ENCODE data around the gene FHOD3. TPM values are rescaled to one million over a fixed set of nuclear protein-coding genes. Genes with fewer than 3 reads are reported as not detected.
"Not testable (repeated sequence)": the region's sequence is repeated elsewhere in the genome, so short reads cannot be mapped to it uniquely, and the experiment has no call there.

FHOD3 gene
- total and polyA plus RNA-seq, 9 donors, result 27.1 to 36.8 (median 33.7) TPM

DNA sequence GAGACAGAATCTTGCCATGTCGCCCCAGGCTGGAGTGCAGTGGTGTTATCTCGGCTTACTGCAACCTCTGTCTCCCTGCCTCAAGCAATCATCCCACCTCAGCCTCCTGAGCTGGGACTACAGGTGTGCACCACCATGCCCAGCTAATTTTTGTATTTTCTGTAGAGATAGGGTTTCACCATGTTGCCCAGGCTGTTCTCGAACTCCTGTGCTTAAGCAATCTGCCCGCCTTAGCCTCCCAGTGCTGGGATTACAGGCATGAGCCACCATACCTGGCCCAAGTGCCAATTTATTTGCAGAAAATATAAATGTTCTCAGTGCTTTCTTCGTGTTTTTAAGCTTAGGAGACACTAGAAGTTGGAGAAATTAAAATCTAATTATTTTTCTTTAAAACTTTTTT is 166.0 kb downstream of the FHOD3 start:
- WGBS (ENCODE audit: insufficient coverage), result 93% methylated on average over 2 of the region's 5 CpGs
- not testable (repeated sequence) for H3K9me3 ChIP-seq (replicated peaks; ENCODE audit: control insufficient read depth, low read depth, low read length); H3K36me3 ChIP-seq (ENCODE audit: control insufficient read depth, insufficient read depth, low read length); H3K27me3 ChIP-seq (ENCODE audit: control insufficient read depth, insufficient read depth, low read length); H3K27ac ChIP-seq (ENCODE audit: low read length); DNase-seq; H3K4me3 ChIP-seq (ENCODE audit: low read length)
- peaks cover 22% of the 10 kb centered on the region for H3K4me1 ChIP-seq (ENCODE audit: control insufficient read depth, insufficient read depth, low read length)

DNA sequence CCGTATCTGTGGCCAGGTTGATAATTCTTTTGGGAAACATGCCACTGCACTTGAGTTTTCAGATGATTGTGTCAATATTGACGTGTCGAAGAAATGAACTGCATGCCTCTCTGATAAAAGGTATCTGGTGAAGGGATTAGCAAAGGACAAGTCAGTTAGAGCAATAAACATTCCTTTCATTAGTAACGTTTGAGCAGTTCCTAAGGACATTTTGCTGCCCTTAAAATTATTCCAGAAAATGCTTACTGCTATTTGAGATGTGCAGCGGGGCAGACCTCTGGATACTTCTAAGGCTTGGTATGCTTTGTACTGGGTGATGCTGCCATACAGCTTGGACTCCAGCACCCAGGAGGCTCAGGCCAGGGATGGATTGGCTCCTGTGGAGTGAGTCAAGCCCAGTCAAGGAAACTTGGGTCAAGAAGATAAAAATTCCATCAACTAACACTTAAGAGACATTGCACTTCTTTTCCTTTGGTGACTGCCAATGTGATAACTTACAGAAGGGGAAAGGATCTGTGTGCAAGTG is 166.7 kb downstream of the FHOD3 start:
- Histone ChIP-seq H3K27ac (ENCODE audit: low read length) (no peak overlapping the region), H3K27me3 (ENCODE audit: control insufficient read depth, insufficient read depth, low read length) (no peaks in the 10 kb centered on the region), H3K36me3 (ENCODE audit: control insufficient read depth, insufficient read depth, low read length) (no peaks in the 10 kb centered on the region), H3K9me3 (replicated peaks; ENCODE audit: control insufficient read depth, low read depth, low read length) (no peaks in the 10 kb centered on the region), H3K4me1 (ENCODE audit: control insufficient read depth, insufficient read depth, low read length) (peaks cover 27% of the 10 kb centered on the region), H3K4me3 (ENCODE audit: low read length) (no peak overlapping the region)
- peak; percentile 47 for DNase-seq
- 58% methylated on average over 4 of the region's 5 CpGs for WGBS (ENCODE audit: insufficient coverage)

DNA sequence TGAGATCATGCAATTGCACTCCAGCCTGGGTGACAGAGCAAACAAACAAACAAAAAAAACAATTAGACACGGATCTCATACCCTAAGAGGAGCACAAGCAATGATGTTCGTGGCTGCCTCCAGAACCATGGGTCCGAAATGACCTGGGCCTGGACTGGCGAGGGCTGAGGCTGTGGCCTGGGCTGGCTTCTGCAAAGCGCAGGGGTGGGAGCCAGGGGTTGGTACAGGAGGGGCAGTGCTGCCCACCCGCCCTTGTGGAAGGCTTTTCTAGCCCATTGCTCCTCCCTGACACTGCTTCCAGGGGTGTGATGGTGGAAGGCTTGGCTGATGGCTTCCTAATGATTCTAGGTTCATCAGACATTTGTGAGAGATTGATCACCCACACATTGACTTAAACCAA is 167.8 kb downstream of the FHOD3 start:
- Histone ChIP-seq H3K36me3 (ENCODE audit: control insufficient read depth, insufficient read depth, low read length) (no peaks in the 10 kb centered on the region), H3K4me1 (ENCODE audit: control insufficient read depth, insufficient read depth, low read length) (peaks cover 33% of the 10 kb centered on the region), H3K27ac (ENCODE audit: low read length) (no peak overlapping the region), H3K27me3 (ENCODE audit: control insufficient read depth, insufficient read depth, low read length) (no peaks in the 10 kb centered on the region), H3K9me3 (replicated peaks; ENCODE audit: control insufficient read depth, low read depth, low read length) (no peaks in the 10 kb centered on the region), H3K4me3 (ENCODE audit: low read length) (no peak overlapping the region)
- WGBS (ENCODE audit: insufficient coverage), result 95% methylated on average over 3 of the region's 6 CpGs
- no peak for DNase-seq

DNA sequence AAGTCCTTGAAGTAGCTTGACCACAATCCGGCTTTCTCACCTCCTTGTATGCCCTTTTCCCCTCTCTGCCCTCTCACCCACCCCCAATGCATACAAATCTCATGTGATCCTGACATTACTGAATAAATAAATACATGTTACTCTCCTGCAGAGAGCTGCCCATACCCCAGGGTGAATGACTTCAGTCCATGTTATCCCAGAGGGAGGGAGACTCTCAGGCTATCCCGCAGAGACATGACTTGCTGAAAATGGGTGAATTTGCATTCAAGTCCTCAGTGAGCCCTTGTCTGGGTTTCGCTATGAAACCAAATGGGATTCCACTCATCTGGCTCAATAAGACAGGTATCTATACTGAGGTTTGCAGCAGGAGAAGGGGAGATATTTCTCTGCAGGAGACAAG is 168.5 kb downstream of the FHOD3 start:
- DNase-seq, result no peak
- no peak overlapping the region for H3K4me3 ChIP-seq (ENCODE audit: low read length)
- peaks cover 40% of the 10 kb centered on the region for H3K4me1 ChIP-seq (ENCODE audit: control insufficient read depth, insufficient read depth, low read length)
- no peaks in the 10 kb centered on the region for H3K9me3 ChIP-seq (replicated peaks; ENCODE audit: control insufficient read depth, low read depth, low read length)
- no peaks in the 10 kb centered on the region for H3K36me3 ChIP-seq (ENCODE audit: control insufficient read depth, insufficient read depth, low read length)
- 52% methylated on average over 3 of the region's 3 CpGs for whole genome bisulfite sequencing (ENCODE audit: insufficient coverage)
- no peak overlapping the region for H3K27ac ChIP-seq (ENCODE audit: low read length)
- H3K27me3 ChIP-seq (ENCODE audit: control insufficient read depth, insufficient read depth, low read length), result no peaks in the 10 kb centered on the region

DNA sequence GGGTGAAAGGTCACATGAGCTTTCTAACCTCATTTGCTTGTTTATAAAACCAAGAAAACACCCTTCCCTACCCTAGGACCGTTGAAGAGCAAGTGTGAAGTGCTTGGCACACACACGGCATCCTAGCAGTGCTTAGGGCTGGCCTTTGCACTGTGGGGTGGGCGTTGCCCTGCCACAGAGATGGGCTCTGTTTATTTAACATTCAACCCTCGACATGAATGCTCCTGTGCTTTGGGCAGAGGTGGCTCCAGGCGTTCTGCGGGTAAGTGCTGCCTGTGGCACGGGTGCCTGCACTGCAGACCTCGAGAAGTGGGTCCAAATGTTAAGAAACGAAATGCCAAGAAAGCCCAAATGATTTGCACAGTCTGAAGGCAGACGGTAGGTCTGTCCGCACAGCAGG is 170.1 kb downstream of the FHOD3 start:
- 77% methylated on average over 7 of the region's 11 CpGs for WGBS (ENCODE audit: insufficient coverage)
- Histone ChIP-seq H3K4me3 (ENCODE audit: low read length) (no peak overlapping the region), H3K4me1 (ENCODE audit: control insufficient read depth, insufficient read depth, low read length) (peaks cover 45% of the 10 kb centered on the region)

DNA sequence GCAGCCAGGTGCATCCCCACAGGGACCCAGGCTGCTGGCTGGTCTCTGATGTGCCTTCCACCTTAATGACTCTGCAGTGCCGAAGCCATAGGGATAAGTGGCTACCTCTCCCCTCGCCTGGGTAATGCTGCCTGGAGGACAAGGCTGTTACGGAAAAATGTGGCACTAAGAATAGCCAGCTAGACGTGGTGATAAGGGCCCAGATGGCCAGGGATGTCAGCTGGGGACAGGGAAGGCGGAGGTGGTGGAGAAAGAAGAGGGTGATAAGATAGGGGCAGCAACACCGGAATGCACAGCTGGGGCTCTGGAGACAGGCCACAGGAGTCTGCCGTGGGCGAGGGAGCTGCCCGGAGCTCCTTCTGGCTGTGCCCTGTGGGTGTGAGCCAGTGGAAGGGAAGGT is 170.6 kb downstream of the FHOD3 start:
- Histone ChIP-seq H3K27me3 (ENCODE audit: control insufficient read depth, insufficient read depth, low read length) (no peaks in the 10 kb centered on the region), H3K27ac (ENCODE audit: low read length) (peak overlapping the region; percentile 75), H3K36me3 (ENCODE audit: control insufficient read depth, insufficient read depth, low read length) (no peaks in the 10 kb centered on the region), H3K4me3 (ENCODE audit: low read length) (no peak overlapping the region), H3K9me3 (replicated peaks; ENCODE audit: control insufficient read depth, low read depth, low read length) (no peaks in the 10 kb centered on the region), H3K4me1 (ENCODE audit: control insufficient read depth, insufficient read depth, low read length) (peaks cover 45% of the 10 kb centered on the region)
- 56% methylated on average over 9 of the region's 9 CpGs for WGBS (ENCODE audit: insufficient coverage)
- DNase-seq, result peak; percentile 66

More for the DNA sequence above, 170.1 kb downstream of the FHOD3 start:
- DNase-seq, result no peak
- H3K27me3 ChIP-seq (ENCODE audit: control insufficient read depth, insufficient read depth, low read length), result no peaks in the 10 kb centered on the region
- H3K27ac ChIP-seq (ENCODE audit: low read length), result peak overlapping the region; percentile 20
- no peaks in the 10 kb centered on the region for H3K36me3 ChIP-seq (ENCODE audit: control insufficient read depth, insufficient read depth, low read length)
- H3K9me3 ChIP-seq (replicated peaks; ENCODE audit: control insufficient read depth, low read depth, low read length), result no peaks in the 10 kb centered on the region

DNA sequence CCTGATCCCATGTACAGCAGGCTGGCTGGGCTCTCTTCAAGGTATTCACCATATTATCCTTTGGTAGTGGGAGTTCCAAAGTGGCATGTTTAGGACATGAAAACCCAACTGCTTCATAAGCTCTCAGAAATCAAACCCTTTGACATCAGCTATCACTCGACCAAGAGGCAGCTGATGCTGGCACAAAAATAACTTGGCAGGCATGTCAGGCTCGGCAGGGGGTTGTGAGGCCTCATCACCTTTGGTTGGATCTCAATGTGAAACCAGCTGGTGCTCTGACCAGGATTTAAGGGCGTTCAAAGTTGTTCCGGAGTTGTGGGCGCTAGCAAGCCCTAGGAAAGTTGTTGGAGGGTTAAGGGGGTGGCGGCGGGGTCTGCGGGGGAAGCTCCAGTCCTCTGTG is 171.9 kb downstream of the FHOD3 start:
- peak overlapping the region; percentile 75 for H3K27ac ChIP-seq (ENCODE audit: low read length)
- 68% methylated on average over 2 of the region's 8 CpGs for WGBS (ENCODE audit: insufficient coverage)
- no peaks in the 10 kb centered on the region for H3K27me3 ChIP-seq (ENCODE audit: control insufficient read depth, insufficient read depth, low read length)
- peak; percentile 67 for DNase-seq
- H3K9me3 ChIP-seq (replicated peaks; ENCODE audit: control insufficient read depth, low read depth, low read length), result no peaks in the 10 kb centered on the region
- H3K4me3 ChIP-seq (ENCODE audit: low read length), result no peak overlapping the region
- H3K4me1 ChIP-seq (ENCODE audit: control insufficient read depth, insufficient read depth, low read length), result peaks cover 45% of the 10 kb centered on the region
- H3K36me3 ChIP-seq (ENCODE audit: control insufficient read depth, insufficient read depth, low read length), result no peaks in the 10 kb centered on the region

DNA sequence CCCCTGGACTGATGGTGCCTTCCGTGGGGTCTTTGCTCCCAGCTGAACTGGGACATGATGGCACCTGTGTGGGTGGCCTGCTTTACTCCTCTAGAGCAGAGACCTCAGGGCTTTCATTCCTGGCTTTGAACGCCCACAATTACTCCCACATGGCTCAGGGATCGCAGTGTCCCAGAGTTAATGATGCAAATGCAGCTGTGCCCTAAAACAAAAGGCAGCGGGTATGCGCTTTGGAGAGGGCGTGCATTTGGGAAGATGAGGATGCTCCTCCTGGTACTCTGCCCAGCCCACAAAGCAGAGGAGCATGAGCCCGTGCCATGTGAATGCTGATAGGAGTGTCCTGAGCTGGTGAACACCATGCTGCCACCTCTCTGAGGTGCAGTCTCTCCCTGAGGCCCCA is 173.4 kb downstream of the FHOD3 start:
- no peak for DNase-seq
- Histone ChIP-seq H3K36me3 (ENCODE audit: control insufficient read depth, insufficient read depth, low read length) (no peaks in the 10 kb centered on the region), H3K27ac (ENCODE audit: low read length) (no peak overlapping the region), H3K9me3 (replicated peaks; ENCODE audit: control insufficient read depth, low read depth, low read length) (no peaks in the 10 kb centered on the region), H3K27me3 (ENCODE audit: control insufficient read depth, insufficient read depth, low read length) (no peaks in the 10 kb centered on the region), H3K4me1 (ENCODE audit: control insufficient read depth, insufficient read depth, low read length) (peaks cover 43% of the 10 kb centered on the region), H3K4me3 (ENCODE audit: low read length) (no peak overlapping the region)
- 74% methylated on average over 5 of the region's 7 CpGs for WGBS (ENCODE audit: insufficient coverage)

DNA sequence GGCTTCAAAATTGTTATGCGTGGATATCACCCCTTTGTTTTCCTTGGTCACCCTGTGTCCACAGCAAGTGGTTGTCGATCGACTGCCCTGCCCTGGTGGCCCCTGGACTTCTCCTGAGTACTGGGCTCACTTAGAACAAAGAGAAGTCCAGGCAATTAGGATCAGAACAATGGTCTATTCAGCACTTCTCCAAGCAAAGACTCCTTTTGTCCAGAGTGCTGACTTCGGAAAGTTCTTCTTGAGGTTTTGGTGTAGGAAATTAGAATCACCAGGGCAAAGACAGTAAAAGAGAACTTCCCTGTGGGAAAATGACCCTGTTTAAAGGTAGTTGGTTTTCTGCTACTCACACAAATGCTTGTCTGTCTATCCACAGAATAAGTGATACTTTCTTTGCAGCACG is 173.9 kb downstream of the FHOD3 start:
- H3K9me3 ChIP-seq (replicated peaks; ENCODE audit: control insufficient read depth, low read depth, low read length), result no peaks in the 10 kb centered on the region
- peaks cover 40% of the 10 kb centered on the region for H3K4me1 ChIP-seq (ENCODE audit: control insufficient read depth, insufficient read depth, low read length)
- no peak for DNase-seq
- WGBS (ENCODE audit: insufficient coverage), result 55% methylated on average over 4 of the region's 5 CpGs
- no peak overlapping the region for H3K4me3 ChIP-seq (ENCODE audit: low read length)
- H3K27ac ChIP-seq (ENCODE audit: low read length), result no peak overlapping the region
- H3K36me3 ChIP-seq (ENCODE audit: control insufficient read depth, insufficient read depth, low read length), result no peaks in the 10 kb centered on the region
- no peaks in the 10 kb centered on the region for H3K27me3 ChIP-seq (ENCODE audit: control insufficient read depth, insufficient read depth, low read length)

DNA sequence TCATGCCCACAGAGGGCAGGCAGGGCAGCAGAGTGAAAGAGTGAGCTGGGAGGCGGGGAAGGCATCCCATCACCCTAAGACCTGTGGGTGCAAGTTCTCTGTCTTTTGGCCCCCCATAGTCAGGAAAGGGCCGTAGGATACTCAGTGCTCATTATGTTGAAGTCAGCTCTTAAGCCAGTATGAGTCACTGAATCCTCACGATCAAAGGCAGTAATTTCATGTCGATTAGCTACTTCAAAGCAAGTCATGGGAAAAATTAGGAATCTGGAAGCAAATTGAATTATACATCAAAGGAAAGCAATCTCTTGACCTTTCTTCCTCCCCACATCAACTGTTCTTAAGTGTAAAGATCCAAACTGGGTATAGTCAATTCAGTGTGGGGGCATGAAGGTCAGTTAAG is 178.9 kb downstream of the FHOD3 start:
- Histone ChIP-seq H3K27ac (ENCODE audit: low read length) (no peak overlapping the region), H3K9me3 (replicated peaks; ENCODE audit: control insufficient read depth, low read depth, low read length) (no peaks in the 10 kb centered on the region), H3K4me3 (ENCODE audit: low read length) (no peak overlapping the region), H3K4me1 (ENCODE audit: control insufficient read depth, insufficient read depth, low read length) (peaks cover under 1% of the 10 kb centered on the region), H3K27me3 (ENCODE audit: control insufficient read depth, insufficient read depth, low read length) (no peaks in the 10 kb centered on the region), H3K36me3 (ENCODE audit: control insufficient read depth, insufficient read depth, low read length) (no peaks in the 10 kb centered on the region)
- 60% methylated on average over 2 of the region's 4 CpGs for WGBS (ENCODE audit: insufficient coverage)
- no peak for DNase-seq

DNA sequence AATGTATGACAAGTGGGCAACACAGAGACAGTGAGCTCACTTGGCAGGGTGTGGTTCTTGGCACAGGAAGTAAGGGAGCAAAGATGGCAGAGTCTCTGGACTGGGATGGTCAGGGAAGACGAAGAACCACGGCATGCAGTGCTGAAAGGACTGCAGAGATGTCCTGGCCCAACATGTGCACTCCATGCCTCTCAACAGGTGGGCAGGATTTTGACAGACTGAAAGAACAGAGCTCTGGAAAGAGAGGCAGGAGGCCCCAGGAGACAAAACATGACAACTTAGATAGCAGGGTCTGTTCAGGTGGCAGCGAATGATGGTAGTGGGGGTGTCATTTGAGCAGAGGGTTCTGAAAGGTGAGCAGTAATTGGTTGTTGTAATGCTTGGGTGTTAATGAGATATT is 180.3 kb downstream of the FHOD3 start:
- no peak for DNase-seq
- no peaks in the 10 kb centered on the region for H3K27me3 ChIP-seq (ENCODE audit: control insufficient read depth, insufficient read depth, low read length)
- no peaks in the 10 kb centered on the region for H3K36me3 ChIP-seq (ENCODE audit: control insufficient read depth, insufficient read depth, low read length)
- H3K27ac ChIP-seq (ENCODE audit: low read length), result no peak overlapping the region
- H3K4me1 ChIP-seq (ENCODE audit: control insufficient read depth, insufficient read depth, low read length), result no peaks in the 10 kb centered on the region
- no peak overlapping the region for H3K4me3 ChIP-seq (ENCODE audit: low read length)
- no peaks in the 10 kb centered on the region for H3K9me3 ChIP-seq (replicated peaks; ENCODE audit: control insufficient read depth, low read depth, low read length)
- 68% methylated on average over 2 of the region's 3 CpGs for WGBS (ENCODE audit: insufficient coverage)
